Transverse colon (tissue), 4 donors: ENCODE data around the gene PTPRG. TPM values are rescaled to one million over a fixed set of nuclear protein-coding genes. Genes with fewer than 3 reads are reported as not detected.

ENCODE experiments used
- DNase-seq: peaks from one replicate; pipeline ENCODE4 v3.0.0-alpha.2; 2019
- H3K27ac ChIP-seq, 4 donors: fragments of 200-600 bp; sonication (generic); 2 replicates each; pipeline ENCODE4 v1.5.1; 2016 to 2018; ENCODE audit warnings: inconsistent platforms in 4 of 4
- H3K27me3 ChIP-seq: fragments of 200-600 bp; sonication (generic); 2 replicates; pipeline ENCODE4 v1.5.1; 2017; ENCODE audit warnings: inconsistent platforms
- H3K36me3 ChIP-seq, 4 donors: fragments of 200-600 bp; sonication (generic); 2 replicates each; pipeline ENCODE4 v1.5.1; 2017 to 2019; ENCODE audit warnings: inconsistent platforms in 4 of 4
- H3K4me1 ChIP-seq, 4 donors: fragments of 200-600 bp; sonication (generic); 2 replicates each; pipeline ENCODE4 v1.5.1; 2017 to 2020; ENCODE audit warnings: inconsistent platforms in 4 of 4
- H3K4me3 ChIP-seq, 4 donors: fragments of 200-600 bp; sonication (generic); 1 replicate in 1 of 4; 2 replicates in 3 of 4; pipeline versions ENCODE4 v1.5.1 to v1.6.1; 2017 to 2019; ENCODE audit warnings: inconsistent platforms in 4 of 4
- H3K9me3 ChIP-seq, 2 donors: fragments of 200-600 bp; sonication (generic); 2 replicates each; pipeline ENCODE4 v1.5.1; 2017 to 2019; ENCODE audit warnings: inconsistent platforms in 2 of 2
- EP300 ChIP-seq: sonication (generic); formaldehyde crosslinking; IDR thresholded peaks from one replicate; pipeline ENCODE4 v1.6.1; 2017; ENCODE audit warnings: antibody characterized with exemption, low read depth
- POLR2A ChIP-seq: fragments of 450-650 bp; IDR thresholded peaks from one replicate; pipeline ENCODE4 v1.6.1; 2016; ENCODE audit warnings: antibody characterized with exemption, mild to moderate bottlenecking, moderate library complexity
- POLR2AphosphoS5 ChIP-seq, 3 donors: sonication (generic); formaldehyde crosslinking; IDR thresholded peaks; one replicate each; pipeline ENCODE4 v1.6.1; 2016; ENCODE audit warnings: antibody characterized with exemption in 3 of 3
- WGBS, 2 donors: methylation state at CpG; one replicate each; pipeline ENCODE4 v1.1.5; 2018; ENCODE audit warnings: low coverage in 1 of 2; 5-methylcytosine and 5-hydroxymethylcytosine counted together
- in situ Hi-C, 4 donors: fragments of 200-750 bp; cut with MboI; loops; one replicate each; pipeline versions ENCODE4 v1.15.0 to v1.15.1; 2017; ENCODE audit warnings: low sequenced_read_pairs in 3 of 4, low pct_ligation_motif_present in 1 of 4, low pct_unique_long_range_greater_than_20kb in 1 of 4
- intact Hi-C: fragments of 100-400 bp; cut with DNase I; formaldehyde crosslinking; loops from one replicate; pipeline ENCODE4 v1.15.1; 2023; ENCODE audit warnings: low total_unique reads
- total RNA-seq, 4 donors: library from RNA; depleted of rRNA; stranded (reverse); fragments of >200 nt; gene quantifications; one replicate each; pipeline ENCODE4 v1.1.0, GENCODE V29; 2016
- TF ChIP-seq, protein P1 (sequence below), 5 experiments: fragments of 200-600 bp in 3 of 5; fragments of 450-650 bp in 2 of 5; sonication (generic) in 3 of 5; IDR thresholded peaks; 1 replicate in 2 of 5; 2 replicates in 3 of 5; pipeline ENCODE4 v1.5.1; 2016 to 2017; ENCODE audit warnings: antibody characterized with exemption in 5 of 5, inconsistent platforms in 3 of 5, mild to moderate bottlenecking in 2 of 5, moderate library complexity in 1 of 5

PTPRG gene
- total RNA-seq, 4 donors from 2014 or later, result 29.2 to 83.4 (median 41.6) TPM

DNA sequence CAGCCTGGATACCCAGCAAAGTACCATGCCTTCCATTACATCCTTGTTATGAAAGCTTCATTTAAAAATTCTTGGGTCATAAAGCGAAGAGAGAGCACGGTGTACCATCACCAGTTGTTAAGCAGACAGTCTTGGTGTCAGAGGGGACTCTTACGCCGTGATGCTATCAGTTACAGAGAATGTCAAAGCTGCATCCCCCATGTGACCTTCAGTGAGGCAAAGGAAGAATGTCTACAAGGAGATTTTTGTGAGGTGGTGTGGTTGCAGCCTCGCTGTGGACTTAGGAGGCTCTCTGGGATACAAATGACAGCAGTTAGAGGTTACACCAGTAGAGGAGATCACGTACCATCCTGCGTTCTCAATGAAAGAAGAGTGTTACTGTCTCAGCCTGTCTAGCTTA is 533.7 kb downstream of the PTPRG start:
- TF ChIP-seq EP300, result no peak
- TF ChIP-seq, protein P1, sequence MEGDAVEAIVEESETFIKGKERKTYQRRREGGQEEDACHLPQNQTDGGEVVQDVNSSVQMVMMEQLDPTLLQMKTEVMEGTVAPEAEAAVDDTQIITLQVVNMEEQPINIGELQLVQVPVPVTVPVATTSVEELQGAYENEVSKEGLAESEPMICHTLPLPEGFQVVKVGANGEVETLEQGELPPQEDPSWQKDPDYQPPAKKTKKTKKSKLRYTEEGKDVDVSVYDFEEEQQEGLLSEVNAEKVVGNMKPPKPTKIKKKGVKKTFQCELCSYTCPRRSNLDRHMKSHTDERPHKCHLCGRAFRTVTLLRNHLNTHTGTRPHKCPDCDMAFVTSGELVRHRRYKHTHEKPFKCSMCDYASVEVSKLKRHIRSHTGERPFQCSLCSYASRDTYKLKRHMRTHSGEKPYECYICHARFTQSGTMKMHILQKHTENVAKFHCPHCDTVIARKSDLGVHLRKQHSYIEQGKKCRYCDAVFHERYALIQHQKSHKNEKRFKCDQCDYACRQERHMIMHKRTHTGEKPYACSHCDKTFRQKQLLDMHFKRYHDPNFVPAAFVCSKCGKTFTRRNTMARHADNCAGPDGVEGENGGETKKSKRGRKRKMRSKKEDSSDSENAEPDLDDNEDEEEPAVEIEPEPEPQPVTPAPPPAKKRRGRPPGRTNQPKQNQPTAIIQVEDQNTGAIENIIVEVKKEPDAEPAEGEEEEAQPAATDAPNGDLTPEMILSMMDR (IDR thresholded peaks at IDR 0.05), result no peak
- TF ChIP-seq POLR2A, result no peak
- TF ChIP-seq POLR2AphosphoS5 (IDR thresholded peaks at IDR 0.05), result no peak
- H3K4me3 ChIP-seq, result no peak overlapping the region
- H3K4me1 ChIP-seq, result peaks cover 0 to 1% (median 0%) of the 10 kb centered on the region in 4 donors
- H3K27me3 ChIP-seq, result no peaks in the 10 kb centered on the region
- no peak for DNase-seq
- no peaks in the 10 kb centered on the region for H3K36me3 ChIP-seq
- in situ Hi-C loops (no loop called here), intact Hi-C loops (no loop called here)
- H3K9me3 ChIP-seq, result no peaks in the 10 kb centered on the region
- H3K27ac ChIP-seq, result no peak overlapping the region
- 91% methylated on average over 7 of the region's 7 CpGs; no CpG with 5 or more reads in 1 of the 2 donors for WGBS, 2 donors

- in situ Hi-C loops, result no loop called here
Observed at GRCh38 chr3:62095756-62096155, 534.4 kb downstream of the PTPRG start.

GRCh38 chr3:62096521-62096920 is 535.1 kb downstream of the PTPRG start:
- Histone ChIP-seq H3K9me3 (no peaks in the 10 kb centered on the region), H3K27me3 (no peaks in the 10 kb centered on the region), H3K36me3 (no peaks in the 10 kb centered on the region), H3K4me1 (peaks cover 0 to 5% (median 0%) of the 10 kb centered on the region in 4 donors), H3K27ac (peak overlapping the region in 2 of 4 donors; percentile 26 to 29), H3K4me3 (no peak overlapping the region)
- intact Hi-C loops (no loop called here), in situ Hi-C loops (no loop called here)
- no peak for DNase-seq
- 88% methylated on average over 1 of the region's 1 CpG; no CpG with 5 or more reads in 1 of the 2 donors for WGBS, 2 donors
- TF ChIP-seq, protein P1 (IDR thresholded peaks at IDR 0.05), result no peak
- TF ChIP-seq POLR2AphosphoS5 (IDR thresholded peaks at IDR 0.05) (no peak), EP300 (no peak), POLR2A (no peak)

More at GRCh38 chr3:62095756-62096155, 534.4 kb downstream of the PTPRG start:
- Histone ChIP-seq H3K27ac (no peak overlapping the region), H3K4me3 (no peak overlapping the region), H3K36me3 (no peaks in the 10 kb centered on the region), H3K9me3 (no peaks in the 10 kb centered on the region), H3K4me1 (peaks cover 0 to 5% (median 0%) of the 10 kb centered on the region in 4 donors), H3K27me3 (no peaks in the 10 kb centered on the region)
- WGBS, 2 donors, result 78 to 85% methylated on average over 2 of the region's 2 CpGs
- intact Hi-C loops, result no loop called here
- no peak for DNase-seq
- TF ChIP-seq POLR2A, result no peak
- TF ChIP-seq, protein P1 (IDR thresholded peaks at IDR 0.05), result no peak

GRCh38 chr3:62097121-62097520 is 535.8 kb downstream of the PTPRG start:
- Histone ChIP-seq H3K4me3 (no peak overlapping the region), H3K27me3 (no peaks in the 10 kb centered on the region), H3K27ac (peak overlapping the region in 2 of 4 donors; percentile 26 to 29), H3K36me3 (no peaks in the 10 kb centered on the region), H3K9me3 (no peaks in the 10 kb centered on the region), H3K4me1 (peaks cover 0 to 5% (median 0%) of the 10 kb centered on the region in 4 donors)
- peak in 1 of 3 donors; percentile 7 for TF ChIP-seq POLR2AphosphoS5 (IDR thresholded peaks at IDR 0.05)
- TF ChIP-seq, protein P1 (IDR thresholded peaks at IDR 0.05), result no peak
- intact Hi-C loops, result no loop called here
- 72 to 87% methylated on average over 8 to 9 of the region's 9 CpGs for WGBS, 2 donors
- DNase-seq, result no peak
- in situ Hi-C loops, result no loop called here
